ENCODE measurements around the gene PPA2. TPM values are rescaled to one million over a fixed set of nuclear protein-coding genes. Genes with fewer than 3 reads are reported as not detected.

The PPA2 gene
- total RNA-seq, 1 experiment from 2014 or later: 108 TPM

- Histone ChIP-seq H3K79me2 (ENCODE audit: low read length) (no peaks in the 10 kb centered on the region), H3K27ac (ENCODE audit: low read length) (no peak overlapping the region), H4K20me1 (ENCODE audit: low read length) (no peaks in the 10 kb centered on the region), H3K9me2 (replicated peaks; ENCODE audit: low read length) (no peaks in the 10 kb centered on the region), H3K9me3 (ENCODE audit: low read length) (no peaks in the 10 kb centered on the region), H3K27me3 (ENCODE audit: low read length) (no peaks in the 10 kb centered on the region), H3K9ac (ENCODE audit: low read length) (no peak overlapping the region), H3K4me2 (ENCODE audit: low read length) (no peak overlapping the region), H3K4me1 (ENCODE audit: insufficient read depth, low read length) (no peaks in the 10 kb centered on the region), H3F3A (ENCODE audit: low read length, unreplicated experiment) (no peaks in the 10 kb centered on the region), H2AFZ (ENCODE audit: low read length) (no peak overlapping the region), H3K4me3 (ENCODE audit: low read length) (no peak overlapping the region), H3K36me3 (ENCODE audit: low read depth, low read length) (0 out of 2 replicates have a peak, but pooled peaks cover 3% of the 10 kb centered on the region)
- ChIA-PET CTCF (no interaction called here), POLR2A (ENCODE audit: unreplicated experiment) (no interaction called here)
- no peak for TF ChIP-seq EZH2phosphoT487 (IDR thresholded peaks at IDR 0.05; ENCODE audit: borderline replicate concordance, low read length)
- DNase-seq: no peak
- intact Hi-C loops (cut with micrococcal nuclease): no loop called here
- BruUV-seq (replicated peaks): no TSS peak
- no peak for ATAC-seq
These were observed 86.4 kb downstream of the PPA2 start for GRCh38 chr4:105387466-105387865.

- POLR2A ChIA-PET (ENCODE audit: unreplicated experiment): no interaction called here
- ATAC-seq (no peak), DNase-seq (no peak)
- Histone ChIP-seq H3K79me2 (ENCODE audit: low read length) (no peaks in the 10 kb centered on the region), H2AFZ (ENCODE audit: low read length) (no peak overlapping the region), H3K9me2 (replicated peaks; ENCODE audit: low read length) (no peaks in the 10 kb centered on the region), H3F3A (ENCODE audit: low read length, unreplicated experiment) (no peaks in the 10 kb centered on the region), H3K27ac (ENCODE audit: low read length) (no peak overlapping the region), H3K4me3 (ENCODE audit: low read length) (no peak overlapping the region), H3K9me3 (ENCODE audit: low read length) (no peaks in the 10 kb centered on the region), H3K36me3 (ENCODE audit: low read depth, low read length) (0 out of 2 replicates have a peak, but pooled peaks cover 3% of the 10 kb centered on the region), H3K27me3 (ENCODE audit: low read length) (no peaks in the 10 kb centered on the region), H3K4me1 (ENCODE audit: insufficient read depth, low read length) (no peaks in the 10 kb centered on the region), H4K20me1 (ENCODE audit: low read length) (no peaks in the 10 kb centered on the region), H3K4me2 (ENCODE audit: low read length) (no peak overlapping the region), H3K9ac (ENCODE audit: low read length) (no peak overlapping the region)
- BruUV-seq (replicated peaks): no TSS peak
- TF ChIP-seq, protein P1, sequence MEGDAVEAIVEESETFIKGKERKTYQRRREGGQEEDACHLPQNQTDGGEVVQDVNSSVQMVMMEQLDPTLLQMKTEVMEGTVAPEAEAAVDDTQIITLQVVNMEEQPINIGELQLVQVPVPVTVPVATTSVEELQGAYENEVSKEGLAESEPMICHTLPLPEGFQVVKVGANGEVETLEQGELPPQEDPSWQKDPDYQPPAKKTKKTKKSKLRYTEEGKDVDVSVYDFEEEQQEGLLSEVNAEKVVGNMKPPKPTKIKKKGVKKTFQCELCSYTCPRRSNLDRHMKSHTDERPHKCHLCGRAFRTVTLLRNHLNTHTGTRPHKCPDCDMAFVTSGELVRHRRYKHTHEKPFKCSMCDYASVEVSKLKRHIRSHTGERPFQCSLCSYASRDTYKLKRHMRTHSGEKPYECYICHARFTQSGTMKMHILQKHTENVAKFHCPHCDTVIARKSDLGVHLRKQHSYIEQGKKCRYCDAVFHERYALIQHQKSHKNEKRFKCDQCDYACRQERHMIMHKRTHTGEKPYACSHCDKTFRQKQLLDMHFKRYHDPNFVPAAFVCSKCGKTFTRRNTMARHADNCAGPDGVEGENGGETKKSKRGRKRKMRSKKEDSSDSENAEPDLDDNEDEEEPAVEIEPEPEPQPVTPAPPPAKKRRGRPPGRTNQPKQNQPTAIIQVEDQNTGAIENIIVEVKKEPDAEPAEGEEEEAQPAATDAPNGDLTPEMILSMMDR (conservative IDR thresholded peaks at IDR 0.05; ENCODE audit: low read depth, low read length): no peak
- TF ChIP-seq EZH2 (IDR thresholded peaks at IDR 0.05; ENCODE audit: low read length, unreplicated experiment): no peak
- TF ChIP-seq EZH2phosphoT487 (IDR thresholded peaks at IDR 0.05; ENCODE audit: borderline replicate concordance, low read length): no peak
- intact Hi-C loops (cut with micrococcal nuclease): no loop called here
- CTCF ChIA-PET: no interaction called here
These were observed 87.8 kb downstream of the PPA2 start for GRCh38 chr4:105386012-105386411.

DNA sequence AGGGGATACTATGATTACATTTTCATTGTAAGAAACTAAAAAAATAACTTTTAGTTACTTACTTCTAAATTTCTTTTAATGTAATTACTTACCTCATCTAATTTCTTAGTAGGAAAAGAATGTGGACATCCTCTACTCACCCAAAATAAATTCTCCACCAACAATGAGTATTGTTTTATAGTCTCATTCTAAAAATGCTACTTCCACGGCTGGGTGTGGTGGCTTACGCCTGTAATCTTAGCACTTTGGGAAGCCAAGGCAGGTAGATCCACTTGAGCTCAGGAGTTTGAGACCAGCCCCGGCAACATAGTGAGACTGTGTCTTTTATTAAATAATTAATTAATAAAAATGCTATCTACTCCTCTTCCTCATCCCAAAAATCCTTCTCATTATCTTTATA is 99.8 kb downstream of the PPA2 start:
- no peak overlapping the region for H3K4me3 ChIP-seq (ENCODE audit: low read length)
- H3K79me2 ChIP-seq (ENCODE audit: low read length): no peaks in the 10 kb centered on the region
- intact Hi-C loops (cut with micrococcal nuclease): no loop called here
- no peak overlapping the region for H2AFZ ChIP-seq (ENCODE audit: low read length)
- peaks cover 7% of the 10 kb centered on the region for H3K4me1 ChIP-seq (ENCODE audit: insufficient read depth, low read length)
- no peaks in the 10 kb centered on the region for H3K27me3 ChIP-seq (ENCODE audit: low read length)
- no peak for ATAC-seq
- H3F3A ChIP-seq (ENCODE audit: low read length, unreplicated experiment): no peaks in the 10 kb centered on the region
- H3K27ac ChIP-seq (ENCODE audit: low read length): no peak overlapping the region
- DNase-seq: no peak
- no peak overlapping the region for H3K4me2 ChIP-seq (ENCODE audit: low read length)
- H4K20me1 ChIP-seq (ENCODE audit: low read length): no peaks in the 10 kb centered on the region
- no peaks in the 10 kb centered on the region for H3K9me2 ChIP-seq (replicated peaks; ENCODE audit: low read length)
- POLR2A ChIA-PET (ENCODE audit: unreplicated experiment): no interaction called here
- no peak overlapping the region for H3K9ac ChIP-seq (ENCODE audit: low read length)
- no peaks in the 10 kb centered on the region for H3K36me3 ChIP-seq (ENCODE audit: low read depth, low read length)
- TF ChIP-seq EZH2phosphoT487 (IDR thresholded peaks at IDR 0.05; ENCODE audit: borderline replicate concordance, low read length): no peak
- TF ChIP-seq, protein P1 (conservative IDR thresholded peaks at IDR 0.05; ENCODE audit: low read depth, low read length): no peak
- TF ChIP-seq EZH2 (IDR thresholded peaks at IDR 0.05; ENCODE audit: low read length, unreplicated experiment): no peak
- CTCF ChIA-PET: no interaction called here
- no peaks in the 10 kb centered on the region for H3K9me3 ChIP-seq (ENCODE audit: low read length)
- no TSS peak for BruUV-seq (replicated peaks)
